Endothelial cell of umbilical vein (primary cell): ENCODE measurements around the gene KAZN. TPM values are rescaled to one million over a fixed set of nuclear protein-coding genes. Genes with fewer than 3 reads are reported as not detected.

Experiments used
- BruUV-seq: library from RNA; stranded (reverse); fragments of 400-500 nt; replicated peaks from 2 replicates; lab custom pipeline; 2021; lab: Mats Ljungman, UMichigan
- CTCF ChIA-PET: fragments of 300-600, 350-600 bp; sonication (Branson Sonifier 250); formaldehyde crosslinking; loops from one replicate; lab custom pipeline; 2021; ENCODE audit warnings: antibody characterized with exemption, inconsistent platforms; lab: Charles Lee
- POLR2A ChIA-PET: fragments of 300-600, 350-600 bp; sonication (Branson Sonifier 250); formaldehyde crosslinking; loops from one replicate; lab custom pipeline; 2021; ENCODE audit warnings: antibody characterized with exemption, inconsistent platforms; lab: Charles Lee
- DNase-seq: peaks from one replicate; pipeline ENCODE4 v3.0.0-alpha.2; 2011; ENCODE audit warnings: low read depth, low spot score
- FAIRE-seq: peaks from 2 replicates; lab custom pipeline; 2011; peaks lifted over from hg19 to GRCh38; lab: Jason Lieb, UNC
- H2AFZ ChIP-seq: 2 replicates; pipeline ENCODE4 v1.6.0; 2012; ENCODE audit warnings: low read depth, low read length, control low read depth, inconsistent platforms
- H3K27ac ChIP-seq: 2 replicates; pipeline ENCODE4 v1.5.1; 2011; ENCODE audit warnings: low read depth, mild to moderate bottlenecking, control low read depth, low read length, moderate library complexity; ENCODE audit not compliant: insufficient read depth
- H3K27me3 ChIP-seq, 2 experiments: 2 replicates each; pipeline versions ENCODE4 v1.6.0 to v1.6.1; 2011; ENCODE audit warnings: low read length in 2 of 2, mixed read lengths in 1 of 2; ENCODE audit not compliant: control insufficient read depth in 2 of 2, insufficient read depth in 2 of 2
- H3K36me3 ChIP-seq, 2 experiments: 2 replicates in 1 of 2; 3 replicates in 1 of 2; pipeline ENCODE4 v1.5.1; 2011; ENCODE audit warnings: low read length in 2 of 2, mild to moderate bottlenecking in 1 of 2, moderate library complexity in 1 of 2; ENCODE audit not compliant: control insufficient read depth in 2 of 2, insufficient read depth in 2 of 2; ENCODE audit errors: extremely low read depth in 1 of 2
- H3K4me1 ChIP-seq: 3 replicates; pipeline ENCODE4 v1.5.1; 2011; ENCODE audit warnings: mild to moderate bottlenecking, low read length; ENCODE audit not compliant: control insufficient read depth, insufficient read depth; ENCODE audit errors: extremely low read depth
- H3K4me2 ChIP-seq: 2 replicates; pipeline ENCODE4 v1.6.1; 2011; ENCODE audit warnings: low read length, control low read depth, mixed read lengths; ENCODE audit not compliant: insufficient read depth
- H3K4me3 ChIP-seq, 3 experiments: fragments of 200-600 bp in 1 of 3; sonication (generic), shearing (Covaris generic) in 1 of 3; replicated peaks in 1 of 3; 2 replicates each; pipeline ENCODE4 v1.5.1; 2011 to 2016; ENCODE audit warnings: control low read depth in 3 of 3, low read length in 3 of 3, mild to moderate bottlenecking in 2 of 3, inconsistent platforms in 1 of 3, low read depth in 1 of 3, moderate library complexity in 1 of 3; ENCODE audit not compliant: insufficient read depth in 1 of 3
- H3K79me2 ChIP-seq: 2 replicates; pipeline ENCODE4 v1.6.0; 2012; ENCODE audit warnings: low read length, inconsistent platforms; ENCODE audit not compliant: control insufficient read depth, insufficient read depth
- H3K9ac ChIP-seq: replicated peaks from 2 replicates; pipeline ENCODE3; 2011; ENCODE audit warnings: low read length, control low read depth; ENCODE audit not compliant: insufficient read depth; ENCODE audit errors: extremely low read depth
- H3K9me1 ChIP-seq: replicated peaks from 3 replicates; pipeline ENCODE4 v1.6.0; 2011; ENCODE audit warnings: mild to moderate bottlenecking, low read length; ENCODE audit not compliant: control insufficient read depth, insufficient read depth; ENCODE audit errors: extremely low read depth
- H3K9me3 ChIP-seq: replicated peaks from 2 replicates; pipeline ENCODE4 v1.5.1; 2012; ENCODE audit warnings: low read length, inconsistent platforms; ENCODE audit not compliant: control insufficient read depth, insufficient read depth
- H4K20me1 ChIP-seq: replicated peaks from 2 replicates; pipeline ENCODE3; 2011; ENCODE audit warnings: mild to moderate bottlenecking, low read length; ENCODE audit not compliant: control insufficient read depth, insufficient read depth; ENCODE audit errors: extremely low read depth
- CTCF ChIP-seq, 2 donors: IDR thresholded peaks; 1 replicate in 1 of 2; 2 replicates in 1 of 2; pipeline ENCODE4 v1.5.1; 2011; ENCODE audit warnings: low read length in 2 of 2, mild to moderate bottlenecking in 2 of 2, moderate library complexity in 2 of 2, control low read depth in 1 of 2, inconsistent platforms in 1 of 2, low read depth in 1 of 2; ENCODE audit not compliant: insufficient read depth in 1 of 2; ENCODE audit errors: extremely low read depth in 1 of 2
- EZH2 ChIP-seq: IDR thresholded peaks from 2 replicates; pipeline ENCODE4 v1.6.1; 2012; ENCODE audit warnings: borderline replicate concordance, low read depth, mild to moderate bottlenecking, moderate library complexity, low read length, inconsistent platforms; ENCODE audit not compliant: severe bottlenecking
- FOS ChIP-seq: IDR thresholded peaks from 2 replicates; pipeline ENCODE4 v1.6.1; 2011; ENCODE audit warnings: mild to moderate bottlenecking, low read length, moderate library complexity, borderline replicate concordance; ENCODE audit not compliant: insufficient read depth
- GATA2 ChIP-seq: IDR thresholded peaks from 2 replicates; pipeline ENCODE4 v1.7.0; 2011; ENCODE audit warnings: low read depth, mild to moderate bottlenecking, moderate library complexity, mixed read lengths, low read length; ENCODE audit not compliant: insufficient read length, insufficient read depth
- JUN ChIP-seq: IDR thresholded peaks from 2 replicates; pipeline ENCODE4 v1.6.1; 2011; ENCODE audit warnings: borderline replicate concordance, low read depth; ENCODE audit not compliant: insufficient read length, insufficient read depth
- MAX ChIP-seq: IDR thresholded peaks from 2 replicates; pipeline ENCODE4 v1.6.1; 2011; ENCODE audit not compliant: insufficient read depth, insufficient read length
- MYC ChIP-seq: IDR thresholded peaks from one replicate; pipeline ENCODE4 v1.6.1; 2011; ENCODE audit warnings: mild to moderate bottlenecking, low read depth, low read length
- POLR2A ChIP-seq: IDR thresholded peaks from 2 replicates; pipeline ENCODE4 v1.6.1; 2012; ENCODE audit warnings: low read depth, mild to moderate bottlenecking, control low read depth, low read length
- POLR2AphosphoS5 ChIP-seq: IDR thresholded peaks from 2 replicates; pipeline ENCODE4 v1.6.1; 2012; ENCODE audit warnings: low read depth, mild to moderate bottlenecking, control low read depth, low read length, moderate library complexity; ENCODE audit not compliant: insufficient read depth
- dilution Hi-C: fragments of 300-500 bp; cut with MboI; formaldehyde crosslinking; loops from one replicate; pipeline ENCODE4 v1.15.0; 2019; ENCODE audit warnings: low sequenced_read_pairs; ENCODE audit not compliant: extremely low pct_ligation_motif_present
- intact Hi-C: fragments of 100-400 bp; cut with micrococcal nuclease; formaldehyde crosslinking; loops from one replicate; pipeline ENCODE4 v1.10.0; 2022
- polyA plus RNA-seq, 4 experiments: library from polyadenylated mRNA; depleted of rRNA in 3 of 4; stranded (reverse) in 3 of 4; unstranded in 1 of 4; fragments of >200 nt; gene quantifications; 2 replicates each; pipeline versions ENCODE4 v1.2.1 to v1.2.3, GENCODE V29; 2011 to 2012; ENCODE audit warnings: missing spikeins in 1 of 4
- total RNA-seq: library from RNA; stranded (reverse); gene quantifications from 2 replicates; pipeline ENCODE4 v1.2.3, GENCODE V29; 2021

Gene KAZN
- total and polyA plus RNA-seq, 2 donors (not counting 3 experiments of a cell fraction or from before 2014, with no cell fraction given) = 1.6 to 5.8 TPM

GRCh38 chr1:14580986-14581385 is 17.5 kb upstream of the KAZN start:
- H3K79me2 ChIP-seq = no peaks in the 10 kb centered on the region
- H3K27me3 ChIP-seq = no peaks in the 10 kb centered on the region
- H3K9me3 ChIP-seq = peaks cover 5% of the 10 kb centered on the region
- intact Hi-C loops = no loop called here
- no peaks in the 10 kb centered on the region for H3K4me1 ChIP-seq
- H3K4me3 ChIP-seq = no peak overlapping the region
- DNase-seq (no peak), FAIRE-seq (no peak)
- no peaks in the 10 kb centered on the region for H3K9me1 ChIP-seq
- CTCF ChIA-PET = no interaction called here
- H3K36me3 ChIP-seq = no peaks in the 10 kb centered on the region
- dilution Hi-C loops = no loop called here
- no peak overlapping the region for H3K9ac ChIP-seq
- H3K4me2 ChIP-seq = no peak overlapping the region
- H4K20me1 ChIP-seq = no peaks in the 10 kb centered on the region
- H2AFZ ChIP-seq = no peak overlapping the region
- TF ChIP-seq CTCF (IDR thresholded peaks at IDR 0.05; ENCODE audit: extremely low read depth in 1 of 2, insufficient read depth in 1 of 2, low read depth in 1 of 2, low read length in 2 of 2) = no peak
- TF ChIP-seq MYC = no peak
- no peak for TF ChIP-seq JUN
- TF ChIP-seq GATA2 = no peak
- TF ChIP-seq EZH2 = no peak
- no peak for TF ChIP-seq POLR2A
- TF ChIP-seq MAX = no peak
- no peak for TF ChIP-seq POLR2AphosphoS5
- no peak for TF ChIP-seq FOS
- no TSS peak for BruUV-seq
- POLR2A ChIA-PET = no interaction called here
- H3K27ac ChIP-seq = no peak overlapping the region
